Prostate gland (tissue), 2 donors: ENCODE data around the gene CTNNBL1.

Experiments used
- POLR2A ChIP-seq: fragments of 450-650 bp; IDR thresholded peaks from one replicate; pipeline ENCODE4 v1.6.1; 2016; ENCODE audit warnings: antibody characterized with exemption, mild to moderate bottlenecking
- POLR2AphosphoS5 ChIP-seq: sonication (generic); formaldehyde crosslinking; IDR thresholded peaks from one replicate; pipeline ENCODE4 v1.6.1; 2017; ENCODE audit warnings: antibody characterized with exemption
- TF ChIP-seq, protein P1 (sequence below), 4 experiments: fragments of 200-600 bp in 2 of 4; fragments of 450-650 bp in 2 of 4; sonication (generic) in 2 of 4; IDR thresholded peaks; 1 replicate in 3 of 4; 2 replicates in 1 of 4; pipeline ENCODE4 v1.5.1; 2016 to 2019; ENCODE audit warnings: antibody characterized with exemption in 4 of 4, mild to moderate bottlenecking in 2 of 4, moderate library complexity in 2 of 4

DNA sequence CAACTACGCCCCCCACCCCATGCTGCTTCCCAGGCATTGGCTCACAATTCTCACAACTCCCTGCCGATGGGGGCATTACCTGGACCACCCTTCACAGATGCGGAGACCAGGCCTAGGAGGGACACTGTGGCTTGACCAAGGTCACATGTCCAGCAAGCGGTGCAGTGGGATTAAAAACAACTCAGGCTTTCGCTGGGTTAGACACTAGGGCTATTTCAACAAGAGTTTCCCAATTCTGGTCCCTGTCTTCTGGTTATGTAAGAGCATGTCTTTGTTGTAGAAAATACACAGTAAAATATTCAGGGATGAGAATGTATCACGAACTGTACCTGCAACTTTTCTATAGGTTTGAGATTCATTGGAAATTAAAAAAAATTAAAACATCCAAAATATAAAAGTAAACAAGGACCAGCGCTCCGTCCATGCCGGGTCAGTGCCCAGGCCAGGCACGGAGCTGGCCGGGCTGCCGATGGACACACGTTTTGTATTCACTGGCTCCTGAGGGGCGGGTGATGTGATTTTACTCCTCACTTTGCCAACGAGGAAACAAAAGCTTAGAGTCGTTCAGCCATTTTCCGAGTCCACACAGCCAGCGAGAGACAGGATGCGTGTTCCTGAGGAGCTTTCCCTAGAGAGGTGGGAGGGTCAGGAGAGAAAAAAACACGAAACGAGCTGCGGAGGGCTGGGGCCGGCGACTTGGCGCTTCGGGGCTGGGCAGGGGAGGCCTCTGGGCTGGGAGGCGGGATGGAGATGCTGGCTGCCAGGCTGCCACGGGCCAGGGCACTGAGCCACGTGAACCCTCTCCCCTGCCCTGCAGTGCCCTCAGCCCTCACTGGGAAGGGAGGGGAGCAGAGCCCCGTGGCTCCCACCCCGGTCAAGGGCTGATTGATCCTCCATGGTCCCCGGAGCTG is 192.0 kb downstream of the CTNNBL1 start:
- TF ChIP-seq, protein P1, sequence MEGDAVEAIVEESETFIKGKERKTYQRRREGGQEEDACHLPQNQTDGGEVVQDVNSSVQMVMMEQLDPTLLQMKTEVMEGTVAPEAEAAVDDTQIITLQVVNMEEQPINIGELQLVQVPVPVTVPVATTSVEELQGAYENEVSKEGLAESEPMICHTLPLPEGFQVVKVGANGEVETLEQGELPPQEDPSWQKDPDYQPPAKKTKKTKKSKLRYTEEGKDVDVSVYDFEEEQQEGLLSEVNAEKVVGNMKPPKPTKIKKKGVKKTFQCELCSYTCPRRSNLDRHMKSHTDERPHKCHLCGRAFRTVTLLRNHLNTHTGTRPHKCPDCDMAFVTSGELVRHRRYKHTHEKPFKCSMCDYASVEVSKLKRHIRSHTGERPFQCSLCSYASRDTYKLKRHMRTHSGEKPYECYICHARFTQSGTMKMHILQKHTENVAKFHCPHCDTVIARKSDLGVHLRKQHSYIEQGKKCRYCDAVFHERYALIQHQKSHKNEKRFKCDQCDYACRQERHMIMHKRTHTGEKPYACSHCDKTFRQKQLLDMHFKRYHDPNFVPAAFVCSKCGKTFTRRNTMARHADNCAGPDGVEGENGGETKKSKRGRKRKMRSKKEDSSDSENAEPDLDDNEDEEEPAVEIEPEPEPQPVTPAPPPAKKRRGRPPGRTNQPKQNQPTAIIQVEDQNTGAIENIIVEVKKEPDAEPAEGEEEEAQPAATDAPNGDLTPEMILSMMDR (IDR thresholded peaks at IDR 0.05) = no peak
- no peak for TF ChIP-seq POLR2AphosphoS5
- TF ChIP-seq POLR2A = no peak
